ENCODE results near the gene TMEM184B. TPM values are rescaled to one million over a fixed set of nuclear protein-coding genes. Genes with fewer than 3 reads are reported as not detected.

Gene TMEM184B
- total and polyA plus RNA-seq, 2 donors (not counting 1 experiment from before 2014, with no cell fraction given), result 9.9 to 24.7 TPM

DNA sequence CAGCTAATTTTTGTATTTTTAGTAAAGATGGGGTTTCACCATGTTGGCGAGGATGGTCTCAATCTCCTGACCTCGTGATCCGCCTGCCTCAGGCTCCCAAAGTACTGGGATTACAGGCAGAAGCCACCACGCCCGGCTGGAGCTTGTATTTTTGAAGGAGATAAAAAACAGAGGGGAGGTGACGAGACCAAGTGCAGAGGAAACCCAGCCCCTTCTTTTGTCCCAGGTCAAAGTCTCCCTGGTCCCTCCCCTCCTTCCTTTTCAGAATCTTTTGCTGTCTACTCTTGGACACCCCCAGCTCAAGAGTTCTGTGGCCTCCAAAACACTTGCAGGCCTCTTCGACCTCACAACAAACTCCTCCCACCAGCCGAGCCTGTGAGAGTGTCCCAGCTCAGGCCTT is 12.2 kb upstream of the TMEM184B start:
- H3K9me3 Mint-ChIP-seq (ENCODE audit: insufficient read depth), result no peaks in the 10 kb centered on the region
- Histone ChIP-seq H3K79me2 (ENCODE audit: control insufficient read depth, insufficient read depth, low read length) (no peaks in the 10 kb centered on the region), H3K4me2 (replicated peaks; ENCODE audit: low read depth, low read length, poor library complexity, severe bottlenecking) (no peak overlapping the region), H3K9ac (ENCODE audit: low read length) (no peak overlapping the region), H3K27me3 (replicated peaks in 1 of 4; ENCODE audit: control extremely low read depth in 1 of 4, control insufficient read depth in 3 of 4, insufficient read depth in 4 of 4, low read length in 3 of 4) (no peaks in the 10 kb centered on the region), H3K4me3 (ENCODE audit: control extremely low read depth in 1 of 5, extremely low read depth in 1 of 5, insufficient read depth in 1 of 5, low read depth in 2 of 5, low read length in 4 of 5) (no peak overlapping the region), H3K4me1 (ENCODE audit: control insufficient read depth in 2 of 2, insufficient read depth in 2 of 2, low read length in 2 of 2) (no peaks in the 10 kb centered on the region), H3K36me3 (replicated peaks in 1 of 2; ENCODE audit: control extremely low read depth in 1 of 2, control insufficient read depth in 1 of 2, extremely low read depth in 1 of 2, insufficient read depth in 2 of 2, low read length in 1 of 2) (no peaks in the 10 kb centered on the region), H2AFZ (ENCODE audit: insufficient read depth, low read depth, low read length, poor library complexity, severe bottlenecking) (no peak overlapping the region), H3K9me3 (ENCODE audit: control extremely low read depth in 1 of 3, control insufficient read depth in 2 of 3, insufficient read depth in 1 of 3, low read length in 2 of 3) (no peaks in the 10 kb centered on the region), H3K27ac (ENCODE audit: low read length in 2 of 2) (no peak overlapping the region), H4K20me1 (ENCODE audit: control insufficient read depth, insufficient read depth, low read length, poor library complexity, severe bottlenecking) (no peaks in the 10 kb centered on the region)
- TF ChIP-seq EZH2 (IDR thresholded peaks at IDR 0.05; ENCODE audit: borderline replicate concordance, insufficient read depth, low read depth, low read length, poor library complexity, severe bottlenecking), result no peak
- TF ChIP-seq, protein P1, sequence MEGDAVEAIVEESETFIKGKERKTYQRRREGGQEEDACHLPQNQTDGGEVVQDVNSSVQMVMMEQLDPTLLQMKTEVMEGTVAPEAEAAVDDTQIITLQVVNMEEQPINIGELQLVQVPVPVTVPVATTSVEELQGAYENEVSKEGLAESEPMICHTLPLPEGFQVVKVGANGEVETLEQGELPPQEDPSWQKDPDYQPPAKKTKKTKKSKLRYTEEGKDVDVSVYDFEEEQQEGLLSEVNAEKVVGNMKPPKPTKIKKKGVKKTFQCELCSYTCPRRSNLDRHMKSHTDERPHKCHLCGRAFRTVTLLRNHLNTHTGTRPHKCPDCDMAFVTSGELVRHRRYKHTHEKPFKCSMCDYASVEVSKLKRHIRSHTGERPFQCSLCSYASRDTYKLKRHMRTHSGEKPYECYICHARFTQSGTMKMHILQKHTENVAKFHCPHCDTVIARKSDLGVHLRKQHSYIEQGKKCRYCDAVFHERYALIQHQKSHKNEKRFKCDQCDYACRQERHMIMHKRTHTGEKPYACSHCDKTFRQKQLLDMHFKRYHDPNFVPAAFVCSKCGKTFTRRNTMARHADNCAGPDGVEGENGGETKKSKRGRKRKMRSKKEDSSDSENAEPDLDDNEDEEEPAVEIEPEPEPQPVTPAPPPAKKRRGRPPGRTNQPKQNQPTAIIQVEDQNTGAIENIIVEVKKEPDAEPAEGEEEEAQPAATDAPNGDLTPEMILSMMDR (IDR thresholded peaks at IDR 0.05), result no peak
- intact Hi-C loops (cut with micrococcal nuclease), result no loop called here
- no peak overlapping the region for H3K4me3 Mint-ChIP-seq
- POLR2A ChIA-PET, result interaction anchor here (0.9 kb wide), 1 partner anchor 124 kb away, joined by 3 read pairs; no protein-coding TSS in a partner anchor
- CTCF ChIA-PET, result interaction anchor here (0.5 kb wide), 1 partner anchor 171 kb away, joined by 3 read pairs; no protein-coding TSS in a partner anchor
- ATAC-seq (ENCODE audit: low read depth), result no peak
- no peak for DNase-seq
- no peaks in the 10 kb centered on the region for H3K4me1 Mint-ChIP-seq
- 100% methylated on average over 3 of the region's 8 CpGs for whole genome bisulfite sequencing (ENCODE audit: insufficient coverage)
- no peak overlapping the region for H3K27ac Mint-ChIP-seq
- no peaks in the 10 kb centered on the region for H3K27me3 Mint-ChIP-seq

DNA sequence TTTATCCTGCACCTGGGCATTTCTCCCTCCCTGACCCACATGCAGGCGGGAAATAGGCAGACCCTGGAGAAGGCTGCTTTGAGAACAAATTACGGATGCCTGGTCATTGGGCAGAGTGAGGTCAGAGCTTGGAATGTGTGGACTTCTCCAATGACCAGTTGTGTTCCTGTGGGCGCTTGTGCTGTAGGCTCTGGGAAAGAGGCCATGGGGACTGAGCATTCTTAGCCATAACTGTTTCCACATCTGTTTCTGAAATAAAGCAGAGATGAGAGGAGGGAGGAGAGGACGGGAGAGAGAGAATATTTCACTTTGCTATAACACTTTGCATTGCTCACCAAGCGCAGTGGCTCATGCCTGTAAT is 11.2 kb upstream of the TMEM184B start:
- DNase-seq (no peak), ATAC-seq (ENCODE audit: low read depth) (no peak)
- TF ChIP-seq, protein P1 (IDR thresholded peaks at IDR 0.05), result no peak
- no peak for TF ChIP-seq EZH2 (IDR thresholded peaks at IDR 0.05; ENCODE audit: borderline replicate concordance, insufficient read depth, low read depth, low read length, poor library complexity, severe bottlenecking)
- ChIA-PET POLR2A (no interaction called here), CTCF (no interaction called here)
- Histone ChIP-seq H3K27me3 (replicated peaks in 1 of 4; ENCODE audit: control extremely low read depth in 1 of 4, control insufficient read depth in 3 of 4, insufficient read depth in 4 of 4, low read length in 3 of 4) (no peaks in the 10 kb centered on the region), H3K9ac (ENCODE audit: low read length) (no peak overlapping the region), H2AFZ (ENCODE audit: insufficient read depth, low read depth, low read length, poor library complexity, severe bottlenecking) (no peak overlapping the region), H3K4me3 (ENCODE audit: control extremely low read depth in 1 of 5, extremely low read depth in 1 of 5, insufficient read depth in 1 of 5, low read depth in 2 of 5, low read length in 4 of 5) (no peak overlapping the region), H3K4me1 (ENCODE audit: control insufficient read depth in 2 of 2, insufficient read depth in 2 of 2, low read length in 2 of 2) (no peaks in the 10 kb centered on the region), H4K20me1 (ENCODE audit: control insufficient read depth, insufficient read depth, low read length, poor library complexity, severe bottlenecking) (no peaks in the 10 kb centered on the region), H3K4me2 (replicated peaks; ENCODE audit: low read depth, low read length, poor library complexity, severe bottlenecking) (no peak overlapping the region), H3K36me3 (replicated peaks in 1 of 2; ENCODE audit: control extremely low read depth in 1 of 2, control insufficient read depth in 1 of 2, extremely low read depth in 1 of 2, insufficient read depth in 2 of 2, low read length in 1 of 2) (no peaks in the 10 kb centered on the region), H3K79me2 (ENCODE audit: control insufficient read depth, insufficient read depth, low read length) (no peaks in the 10 kb centered on the region), H3K27ac (ENCODE audit: low read length in 2 of 2) (no peak overlapping the region), H3K9me3 (ENCODE audit: control extremely low read depth in 1 of 3, control insufficient read depth in 2 of 3, insufficient read depth in 1 of 3, low read length in 2 of 3) (no peaks in the 10 kb centered on the region)
- 80% methylated on average over 1 of the region's 5 CpGs for WGBS (ENCODE audit: insufficient coverage)
- Mint-ChIP-seq H3K9me3 (ENCODE audit: insufficient read depth) (no peaks in the 10 kb centered on the region), H3K27ac (no peak overlapping the region), H3K4me3 (no peak overlapping the region), H3K27me3 (no peaks in the 10 kb centered on the region), H3K4me1 (no peaks in the 10 kb centered on the region)
- intact Hi-C loops (cut with micrococcal nuclease), result no loop called here
